Heart right ventricle (tissue), 16 donors: ENCODE results near the gene PRDM5. TPM values are rescaled to one million over a fixed set of nuclear protein-coding genes. Genes with fewer than 3 reads are reported as not detected.
A peak's percentile ranks its signal among the peaks of the same experiment; 100 is the strongest.

Source experiments
- ATAC-seq, 8 donors: fragments of 200-7000 bp; cut with Tn5 transposase; one replicate each; pipeline ENCODE4 v1.9.1; 2020; ENCODE audit warnings: mild to moderate bottlenecking in 8 of 8, moderate library complexity in 8 of 8, moderate number of reproducible peaks in 1 of 8
- DNase-seq, 2 donors: peaks; one replicate each; pipeline ENCODE4 v3.0.0-alpha.2; 2020
- H3K27ac ChIP-seq, 10 donors: fragments of 200-600 bp; sonication (generic) in 2 of 10; one replicate each; pipeline versions ENCODE4 v1.5.0 to v1.8.0; 2020 to 2022; ENCODE audit warnings: mild to moderate bottlenecking in 3 of 10
- H3K27me3 ChIP-seq, 7 donors: fragments of 200-600 bp; one replicate each; pipeline ENCODE4 v1.8.0; 2021 to 2022; ENCODE audit warnings: mild to moderate bottlenecking in 2 of 7
- H3K36me3 ChIP-seq, 9 donors: fragments of 200-600 bp; sonication (generic) in 1 of 9; one replicate each; pipeline versions ENCODE4 v1.5.0 to v1.8.0; 2020 to 2022; ENCODE audit warnings: mild to moderate bottlenecking in 2 of 9
- H3K4me1 ChIP-seq, 9 donors: fragments of 200-600 bp; sonication (generic) in 1 of 9; one replicate each; pipeline versions ENCODE4 v1.5.0 to v1.8.0; 2020 to 2022; ENCODE audit warnings: mild to moderate bottlenecking in 4 of 9
- H3K4me3 ChIP-seq, 10 donors: fragments of 200-600 bp; sonication (generic) in 2 of 10; one replicate each; pipeline versions ENCODE4 v1.5.0 to v1.8.0; 2020 to 2022; ENCODE audit warnings: mild to moderate bottlenecking in 7 of 10, moderate library complexity in 2 of 10
- H3K9me3 ChIP-seq, 11 donors: fragments of 200-600 bp in 10 of 11; sonication (generic) in 2 of 11; one replicate each; pipeline versions ENCODE4 v1.5.0 to v1.8.0; 2013 to 2022; ENCODE audit warnings: mild to moderate bottlenecking in 2 of 11, control low read depth in 1 of 11, moderate library complexity in 1 of 11
- WGBS, 2 donors: extraction: QIAGEN DNeasy Blood & Tissue Kit; methylation state at CpG; one replicate each; pipeline ENCODE4 v1.1.7; 2013; ENCODE audit warnings: inconsistent platforms in 1 of 2; 5-methylcytosine and 5-hydroxymethylcytosine counted together
- intact Hi-C, 10 donors: fragments of 100-400 bp; cut with DNase I; formaldehyde crosslinking; loops; one replicate each; pipeline versions ENCODE4 v1.11.1 to v1.14.2; 2022
- polyA plus RNA-seq, 2 donors: library from polyadenylated mRNA; stranded (reverse); fragments of 200-250 nt; gene quantifications; one replicate each; pipeline ENCODE4 v1.2.3, GENCODE V29; 2013
- total RNA-seq, 10 donors: library from RNA; stranded (reverse); fragmentation: NEBNext Ultra II Directional in 3 of 10; extraction: Animal tissue kit (Norgen Biotek cat#: 25700) in 3 of 10; gene quantifications; one replicate each; pipeline versions ENCODE4 v1.2.1 to v1.2.4, GENCODE V29; 2021 to 2023
- TF ChIP-seq, protein P1 (sequence below), 9 donors: fragments of 200-600 bp; sonication (generic) in 2 of 9; IDR thresholded peaks; one replicate each; pipeline versions ENCODE4 v1.5.0 to v1.8.0; 2021 to 2022; ENCODE audit warnings: antibody characterized with exemption in 9 of 9, mild to moderate bottlenecking in 5 of 9, moderate library complexity in 1 of 9
- donor health status: Arrhythmogenic right ventricular cardiomyopathy.
- donor health status: ischemic (EF 13 %, LVEDD 7.1; RV severe dilation, severe dysfunction).
- donor health status: healthy with polysubstance abuse.
- donor health status: DM: no; HTN: yes; CAD: no.
- donor health status: DM: no; HTN: no; CAD: no.
- donor health status: ischemic (EF 25% LVEDD 6.9; RV normal size, moderate dysfunction).
- donor health status: ischemic (EF 25% LVEDD 5.7; RV mildly dilated, moderate dysfunction).
- donor health status: healthy.
- donor health status: DM: yes; HTN: yes; CAD: no.
- donor health status: Ischemic cardiomyopathy.
- donor health status: ischemic (EF 35%, LVEDD 5.7; RV mildly dilated, moderate dysfunction).
- donor health status: nonischemic (EF 11% LVEDD 7.7; RV severe dilation, severe dysfunction).
- donor health status: DM: yes; HTN: yes; CAD: no.
- donor health status: PGD.
- donor health status: ischemic (EF 29% LVEDD 5.4; RV normal size, mild dysfunction).
- donor health status: nonischemic (EF 23%, LVEDD 6.1; RV moderate dilation, normal function).

Gene PRDM5
- total and polyA plus RNA-seq, 12 donors: 1.5 to 20.5 (median 12.1) TPM

GRCh38 chr4:120841580-120841979, 80.9 kb downstream of the PRDM5 start:
- Histone ChIP-seq H3K36me3 (no peaks in the 10 kb centered on the region), H3K27me3 (no peaks in the 10 kb centered on the region), H3K4me3 (no peak overlapping the region), H3K4me1 (peaks cover 0 to 19% (median 0%) of the 10 kb centered on the region in 9 donors), H3K9me3 (no peaks in the 10 kb centered on the region), H3K27ac (peak overlapping the region in 1 of 10 donors; percentile 5)
- intact Hi-C loops: no loop called here
- WGBS, 2 donors: 73 to 81% methylated on average over 3 of the region's 3 CpGs
- DNase-seq: no peak
- ATAC-seq: no peak
- TF ChIP-seq, protein P1, sequence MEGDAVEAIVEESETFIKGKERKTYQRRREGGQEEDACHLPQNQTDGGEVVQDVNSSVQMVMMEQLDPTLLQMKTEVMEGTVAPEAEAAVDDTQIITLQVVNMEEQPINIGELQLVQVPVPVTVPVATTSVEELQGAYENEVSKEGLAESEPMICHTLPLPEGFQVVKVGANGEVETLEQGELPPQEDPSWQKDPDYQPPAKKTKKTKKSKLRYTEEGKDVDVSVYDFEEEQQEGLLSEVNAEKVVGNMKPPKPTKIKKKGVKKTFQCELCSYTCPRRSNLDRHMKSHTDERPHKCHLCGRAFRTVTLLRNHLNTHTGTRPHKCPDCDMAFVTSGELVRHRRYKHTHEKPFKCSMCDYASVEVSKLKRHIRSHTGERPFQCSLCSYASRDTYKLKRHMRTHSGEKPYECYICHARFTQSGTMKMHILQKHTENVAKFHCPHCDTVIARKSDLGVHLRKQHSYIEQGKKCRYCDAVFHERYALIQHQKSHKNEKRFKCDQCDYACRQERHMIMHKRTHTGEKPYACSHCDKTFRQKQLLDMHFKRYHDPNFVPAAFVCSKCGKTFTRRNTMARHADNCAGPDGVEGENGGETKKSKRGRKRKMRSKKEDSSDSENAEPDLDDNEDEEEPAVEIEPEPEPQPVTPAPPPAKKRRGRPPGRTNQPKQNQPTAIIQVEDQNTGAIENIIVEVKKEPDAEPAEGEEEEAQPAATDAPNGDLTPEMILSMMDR (IDR thresholded peaks at IDR 0.05): no peak

GRCh38 chr4:120839974-120840751, 82.4 kb downstream of the PRDM5 start:
- ATAC-seq (peak in 7 of 8 donors; percentile 25 to 80 (median 57)), DNase-seq (peak in 1 of 2 donors; percentile 27)
- peaks cover 0 to 19% (median 0%) of the 10 kb centered on the region in 9 donors for H3K4me1 ChIP-seq
- H3K4me3 ChIP-seq: no peak overlapping the region
- 79 to 88% methylated on average over 18 of the region's 18 CpGs for WGBS, 2 donors
- intact Hi-C loops: no loop called here
- H3K27me3 ChIP-seq: no peaks in the 10 kb centered on the region
- no peak overlapping the region for H3K27ac ChIP-seq
- TF ChIP-seq, protein P1 (IDR thresholded peaks at IDR 0.05): no peak
- H3K9me3 ChIP-seq: no peaks in the 10 kb centered on the region
- H3K36me3 ChIP-seq: no peaks in the 10 kb centered on the region

DNA sequence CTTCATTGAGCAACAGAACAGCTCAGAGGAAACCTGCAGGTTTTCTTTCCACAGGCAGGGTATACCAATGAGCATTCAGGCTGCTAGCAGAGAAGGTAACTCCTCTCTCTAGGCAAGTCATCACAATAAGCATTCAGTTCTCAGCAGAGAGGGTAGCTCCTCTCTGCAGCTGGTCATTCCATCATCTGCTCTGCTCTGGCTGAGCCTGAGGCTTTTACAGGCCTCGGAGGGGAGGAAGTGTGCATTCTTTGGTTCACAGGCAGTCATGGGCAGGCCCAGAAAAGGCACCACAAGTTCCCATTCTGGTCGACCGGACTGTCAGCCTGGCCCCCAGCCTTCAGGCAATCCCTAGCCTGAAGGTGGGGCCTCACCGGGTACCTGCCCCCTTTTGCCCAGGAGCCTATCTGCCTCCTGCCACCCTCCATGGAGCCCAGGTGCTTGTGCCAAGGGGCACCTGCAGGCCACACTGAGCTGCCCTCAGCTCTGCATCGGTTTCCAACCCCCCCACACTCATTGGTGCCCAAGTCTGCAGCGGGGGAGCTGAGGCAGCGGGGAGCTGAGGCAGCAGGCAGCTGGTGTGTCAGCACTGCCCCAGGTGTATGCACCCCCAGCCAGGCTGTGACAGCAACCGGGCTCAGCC, 83.1 kb downstream of the PRDM5 start:
- H3K27ac ChIP-seq: no peak overlapping the region
- ATAC-seq (peak in 3 of 8 donors; percentile 29 to 35 (median 30)), DNase-seq (no peak)
- no peaks in the 10 kb centered on the region for H3K36me3 ChIP-seq
- no peak overlapping the region for H3K4me3 ChIP-seq
- TF ChIP-seq, protein P1 (IDR thresholded peaks at IDR 0.05): no peak
- 65 to 83% methylated on average over 8 of the region's 8 CpGs for WGBS, 2 donors
- intact Hi-C loops: no loop called here
- peaks cover 0 to 19% (median 0%) of the 10 kb centered on the region in 9 donors for H3K4me1 ChIP-seq
- no peaks in the 10 kb centered on the region for H3K27me3 ChIP-seq
- peaks cover 0 to 5% (median 2%) of the 10 kb centered on the region in 11 donors for H3K9me3 ChIP-seq

GRCh38 chr4:120838784-120839183, 83.7 kb downstream of the PRDM5 start:
- Histone ChIP-seq H3K4me1 (peaks cover 0 to 19% (median 0%) of the 10 kb centered on the region in 9 donors), H3K36me3 (no peaks in the 10 kb centered on the region), H3K9me3 (peaks cover 0 to 11% (median 7%) of the 10 kb centered on the region in 11 donors), H3K27me3 (no peaks in the 10 kb centered on the region), H3K4me3 (no peak overlapping the region), H3K27ac (no peak overlapping the region)
- intact Hi-C loops: no loop called here
- 90 to 93% methylated on average over 5 of the region's 5 CpGs for WGBS, 2 donors
- DNase-seq: no peak
- TF ChIP-seq, protein P1 (IDR thresholded peaks at IDR 0.05): no peak
- ATAC-seq: no peak
